ENCODE measurements around the gene CTAG1A. TPM values are rescaled to one million over a fixed set of nuclear protein-coding genes. Genes with fewer than 3 reads are reported as not detected.

CTAG1A gene
- total and polyA plus RNA-seq, 9 of the 15 experiments (the other 6 are each of a cell fraction or from before 2014, with no cell fraction given): 0.32 TPM; not detected in 8

DNA sequence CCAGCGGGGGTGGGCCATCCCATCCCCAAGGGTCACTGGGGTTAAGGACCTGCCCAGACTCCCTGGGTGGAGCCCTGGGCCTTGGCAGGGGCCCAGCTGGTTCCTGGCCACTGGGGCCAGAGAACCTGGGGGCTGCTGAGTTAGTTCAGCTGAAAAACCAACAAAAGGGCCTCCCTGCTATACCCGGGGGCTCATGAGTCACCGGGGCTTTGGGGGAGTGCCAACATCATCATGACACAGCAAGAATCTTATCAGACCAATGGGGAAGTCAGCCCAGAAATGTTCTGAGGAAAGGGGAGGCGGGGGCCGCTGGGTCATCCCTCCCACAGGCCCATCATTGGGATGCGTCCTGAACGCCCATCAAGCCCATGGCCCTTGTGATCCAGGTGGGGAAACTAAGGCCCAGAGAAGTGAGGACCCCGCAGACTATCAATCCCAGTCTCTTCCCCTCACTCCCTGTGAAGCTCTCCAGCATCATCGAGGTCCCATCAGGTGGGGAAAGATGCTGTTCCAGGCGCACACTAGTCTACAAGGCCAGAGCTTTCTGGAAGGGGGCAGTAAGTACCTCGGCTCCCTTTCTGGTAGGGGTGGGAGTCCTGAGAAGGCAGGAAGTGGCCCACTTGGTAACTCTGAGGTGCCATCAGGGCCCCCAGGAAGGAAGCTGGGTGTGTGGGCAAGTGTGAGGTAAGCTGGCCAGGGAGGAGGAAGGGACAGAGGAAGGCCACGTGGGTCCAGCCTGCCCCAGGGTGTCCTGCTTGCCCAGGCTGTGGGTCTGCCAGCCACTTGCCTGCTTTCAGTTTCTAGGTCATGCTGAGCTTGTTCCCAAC is 42.8 kb upstream of the CTAG1A start (continued):
- TF ChIP-seq TRIM28 (IDR thresholded peaks at IDR 0.05): no peak
- TF ChIP-seq, protein P1, sequence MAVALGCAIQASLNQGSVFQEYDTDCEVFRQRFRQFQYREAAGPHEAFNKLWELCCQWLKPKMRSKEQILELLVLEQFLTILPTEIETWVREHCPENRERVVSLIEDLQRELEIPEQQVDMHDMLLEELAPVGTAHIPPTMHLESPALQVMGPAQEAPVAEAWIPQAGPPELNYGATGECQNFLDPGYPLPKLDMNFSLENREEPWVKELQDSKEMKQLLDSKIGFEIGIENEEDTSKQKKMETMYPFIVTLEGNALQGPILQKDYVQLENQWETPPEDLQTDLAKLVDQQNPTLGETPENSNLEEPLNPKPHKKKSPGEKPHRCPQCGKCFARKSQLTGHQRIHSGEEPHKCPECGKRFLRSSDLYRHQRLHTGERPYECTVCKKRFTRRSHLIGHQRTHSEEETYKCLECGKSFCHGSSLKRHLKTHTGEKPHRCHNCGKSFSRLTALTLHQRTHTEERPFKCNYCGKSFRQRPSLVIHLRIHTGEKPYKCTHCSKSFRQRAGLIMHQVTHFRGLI (CRISPR knock-in tag; IDR thresholded peaks at IDR 0.05): no peak
- TF ChIP-seq CBFA2T3 (IDR thresholded peaks at IDR 0.05): peak; percentile 61
- TF ChIP-seq THRAP3 (IDR thresholded peaks at IDR 0.05; ENCODE audit: borderline replicate concordance): no peak
- TF ChIP-seq ZBTB34 (CRISPR knock-in tag; IDR thresholded peaks at IDR 0.05): no peak
- TF ChIP-seq TFAP4 (CRISPR knock-in tag; IDR thresholded peaks at IDR 0.05; ENCODE audit: borderline replicate concordance): peak; percentile 97
- no peak for TF ChIP-seq MTF1 (CRISPR knock-in tag; IDR thresholded peaks at IDR 0.05; ENCODE audit: borderline replicate concordance)
- no peak for TF ChIP-seq ZBTB9 (CRISPR knock-in tag; IDR thresholded peaks at IDR 0.05)
- TF ChIP-seq HMGN3 (IDR thresholded peaks at IDR 0.05; ENCODE audit: borderline replicate concordance, extremely low read depth, insufficient read length, low read depth, low read length): peak; percentile 60
- no peak for TF ChIP-seq HNRNPK (IDR thresholded peaks at IDR 0.05; ENCODE audit: low read depth, low read length, poor library complexity, severe bottlenecking)
- TF ChIP-seq STAT5A (IDR thresholded peaks at IDR 0.05; ENCODE audit: borderline replicate concordance, low read length): no peak
- TF ChIP-seq CBX5 (IDR thresholded peaks at IDR 0.05; ENCODE audit: borderline replicate concordance, low read depth): no peak
- peak; percentile 78 for TF ChIP-seq ATF7 (IDR thresholded peaks at IDR 0.05)
- TF ChIP-seq ZNF23 (CRISPR knock-in tag; IDR thresholded peaks at IDR 0.05): no peak
- TF ChIP-seq XRCC4 (IDR thresholded peaks at IDR 0.05; ENCODE audit: extremely low read depth, insufficient read depth, insufficient read length): no peak
- TF ChIP-seq, protein P2, sequence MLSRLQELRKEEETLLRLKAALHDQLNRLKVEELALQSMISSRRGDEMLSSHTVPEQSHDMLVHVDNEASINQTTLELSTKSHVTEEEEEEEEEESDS (CRISPR knock-in tag; IDR thresholded peaks at IDR 0.05): no peak
- TF ChIP-seq SREBF1 (IDR thresholded peaks at IDR 0.05; ENCODE audit: borderline replicate concordance, low read depth, low read length): no peak
- no peak; the same call in 1 of the 2 replicates for TF ChIP-seq ZBTB2 (IDR thresholded peaks at IDR 0.05)
- no peak for TF ChIP-seq ZNF695 (CRISPR knock-in tag; IDR thresholded peaks at IDR 0.05)
- TF ChIP-seq, protein P3, sequence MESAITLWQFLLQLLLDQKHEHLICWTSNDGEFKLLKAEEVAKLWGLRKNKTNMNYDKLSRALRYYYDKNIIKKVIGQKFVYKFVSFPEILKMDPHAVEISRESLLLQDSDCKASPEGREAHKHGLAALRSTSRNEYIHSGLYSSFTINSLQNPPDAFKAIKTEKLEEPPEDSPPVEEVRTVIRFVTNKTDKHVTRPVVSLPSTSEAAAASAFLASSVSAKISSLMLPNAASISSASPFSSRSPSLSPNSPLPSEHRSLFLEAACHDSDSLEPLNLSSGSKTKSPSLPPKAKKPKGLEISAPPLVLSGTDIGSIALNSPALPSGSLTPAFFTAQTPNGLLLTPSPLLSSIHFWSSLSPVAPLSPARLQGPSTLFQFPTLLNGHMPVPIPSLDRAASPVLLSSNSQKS (CRISPR knock-in tag; IDR thresholded peaks at IDR 0.05): no peak
